GM12878 (cell line): ENCODE results near the gene TPGS1. TPM values are rescaled to one million over a fixed set of nuclear protein-coding genes. Genes with fewer than 3 reads are reported as not detected.

Source experiments
- ATF7 ChIP-seq: fragments of 450-650 bp; IDR thresholded peaks from 2 replicates; pipeline ENCODE4 v1.6.1; 2016; ENCODE audit warnings: low read depth, mild to moderate bottlenecking
- BACH1 ChIP-seq: fragments of 450-650 bp; IDR thresholded peaks from 2 replicates; pipeline ENCODE4 v1.6.1; 2017; ENCODE audit warnings: mild to moderate bottlenecking, borderline replicate concordance
- CHD1 ChIP-seq: IDR thresholded peaks from 2 replicates; pipeline ENCODE4 v1.6.1; 2012; ENCODE audit warnings: low read depth, low read length, improper control_type of control experiment
- DPF2 ChIP-seq: fragments of 450-650 bp; IDR thresholded peaks from 2 replicates; pipeline ENCODE4 v1.6.1; 2017; ENCODE audit warnings: mild to moderate bottlenecking
- EED ChIP-seq: sonication (generic); IDR thresholded peaks from 2 replicates; pipeline ENCODE4 v1.6.1; 2016; ENCODE audit warnings: antibody characterized with exemption, low read depth
- EP300 ChIP-seq, 2 experiments: fragments of 150-350 bp in 1 of 2; IDR thresholded peaks; 2 replicates each; pipeline ENCODE4 v1.6.1; 2011 to 2012; ENCODE audit warnings: low read depth in 2 of 2, low read length in 2 of 2, borderline replicate concordance in 1 of 2, improper control_type of control experiment in 1 of 2, inconsistent platforms in 1 of 2; ENCODE audit not compliant: control insufficient read depth in 1 of 2
- ETV6 ChIP-seq, 2 experiments: fragments of 450-650 bp in 1 of 2; IDR thresholded peaks in 1 of 2; conservative IDR thresholded peaks in 1 of 2; 2 replicates each; pipeline ENCODE4 v1.6.1; 2014; ENCODE audit warnings: antibody characterized with exemption in 1 of 2, borderline replicate concordance in 1 of 2, low read depth in 1 of 2, mild to moderate bottlenecking in 1 of 2, moderate library complexity in 1 of 2
- FOS ChIP-seq: IDR thresholded peaks from 3 replicates; pipeline ENCODE4 v1.6.1; 2011; ENCODE audit warnings: borderline replicate concordance; ENCODE audit not compliant: insufficient read length; ENCODE audit errors: extremely low read depth
- HSF1 ChIP-seq: fragments of 150-350 bp; IDR thresholded peaks from 2 replicates; pipeline ENCODE4 v1.6.1; 2014; ENCODE audit warnings: mild to moderate bottlenecking, low read depth, low read length
- IKZF2 ChIP-seq, 2 experiments: fragments of 450-650 bp; IDR thresholded peaks; 2 replicates each; pipeline ENCODE4 v1.6.1; 2017; ENCODE audit warnings: mild to moderate bottlenecking in 2 of 2, moderate library complexity in 2 of 2
- IRF4 ChIP-seq: IDR thresholded peaks from 2 replicates; pipeline ENCODE4 v1.6.1; 2011; ENCODE audit warnings: low read depth, low read length
- KLF5 ChIP-seq: fragments of 450-650 bp; IDR thresholded peaks from 2 replicates; pipeline ENCODE4 v1.6.1; 2014; ENCODE audit warnings: mild to moderate bottlenecking; ENCODE audit not compliant: partially characterized antibody
- POLR2A ChIP-seq: IDR thresholded peaks from 2 replicates; pipeline ENCODE4 v1.6.1; 2011; ENCODE audit warnings: low read depth, mild to moderate bottlenecking, low read length
- RBBP5 ChIP-seq: fragments of 200-600 bp; sonication (generic); conservative IDR thresholded peaks from 2 replicates; pipeline ENCODE4 v1.6.1; 2016
- RCOR1 ChIP-seq: conservative IDR thresholded peaks from 2 replicates; pipeline ENCODE4 v1.6.1; 2012; ENCODE audit warnings: low read depth, low read length, improper control_type of control experiment
- SIX5 ChIP-seq: IDR thresholded peaks from 2 replicates; pipeline ENCODE4 v1.6.1; 2011; ENCODE audit warnings: mild to moderate bottlenecking, low read depth, low read length, moderate library complexity; ENCODE audit not compliant: severe bottlenecking
- SMC3 ChIP-seq: IDR thresholded peaks from 2 replicates; pipeline ENCODE4 v1.6.1; 2011; ENCODE audit warnings: low read length, improper control_type of control experiment, borderline replicate concordance
- SRF ChIP-seq, 2 experiments: IDR thresholded peaks; 2 replicates each; pipeline ENCODE4 v1.6.1; 2011; ENCODE audit warnings: low read depth in 2 of 2, low read length in 2 of 2, mild to moderate bottlenecking in 1 of 2, moderate library complexity in 1 of 2
- STAT3 ChIP-seq: IDR thresholded peaks from 2 replicates; pipeline ENCODE4 v1.6.1; 2011; ENCODE audit warnings: low read depth, low read length, improper control_type of control experiment
- WRNIP1 ChIP-seq: IDR thresholded peaks from 2 replicates; pipeline ENCODE4 v1.6.1; 2011; ENCODE audit warnings: low read depth, low read length, improper control_type of control experiment, borderline replicate concordance
- YBX1 ChIP-seq: fragments of 450-650 bp; IDR thresholded peaks from 2 replicates; pipeline ENCODE4 v1.6.1; 2016; ENCODE audit warnings: antibody characterized with exemption
- YY1 ChIP-seq: IDR thresholded peaks from 2 replicates; pipeline ENCODE4 v1.6.1; 2011; ENCODE audit warnings: low read depth, mild to moderate bottlenecking, low read length
- ZBED1 ChIP-seq: IDR thresholded peaks from 2 replicates; pipeline ENCODE4 v1.6.1; 2016; ENCODE audit warnings: borderline replicate concordance
- ZNF24 ChIP-seq: fragments of 450-650 bp; IDR thresholded peaks from 2 replicates; pipeline ENCODE4 v1.6.1; 2017; ENCODE audit warnings: antibody characterized with exemption, mild to moderate bottlenecking
- polyA plus RNA-seq, 11 experiments: library from polyadenylated mRNA; depleted of rRNA in 4 of 11; unstranded in 6 of 11; stranded (reverse) in 5 of 11; fragments of >200 nt; fragmentation: Nextera tagmentation in 4 of 11; fragmentation: Illumina TruSeq in 1 of 11; extraction: Ambion mirVana in 4 of 11; extraction: Trizol in 1 of 11; gene quantifications; 1 replicate in 1 of 11; 2 replicates in 10 of 11; pipeline versions ENCODE4 v1.2.1 to v1.2.3, GENCODE V29; 2011 to 2016; ENCODE audit warnings: inconsistent platforms in 2 of 11, missing spikeins in 2 of 11, low read depth in 1 of 11
- total RNA-seq, 4 experiments: library from RNA; depleted of rRNA in 3 of 4; stranded (reverse); fragments of >200 nt in 3 of 4; fragmentation: Illumina TruSeq in 1 of 4; extraction: Trizol in 1 of 4; gene quantifications; 2 replicates each; pipeline versions ENCODE4 v1.2.1 to v1.2.3, GENCODE V29; 2013 to 2021
- TF ChIP-seq, protein P1 (sequence below): fragments of 450-650 bp; IDR thresholded peaks from 2 replicates; pipeline ENCODE4 v1.6.1; 2016; ENCODE audit warnings: mild to moderate bottlenecking
- TF ChIP-seq, protein P2 (sequence below): IDR thresholded peaks from 2 replicates; pipeline ENCODE4 v1.6.1; 2012; ENCODE audit warnings: mild to moderate bottlenecking, low read depth, low read length

Gene TPGS1
- total and polyA plus RNA-seq, 10 of the 15 experiments (the other 5 are each of a cell fraction or from before 2014, with no cell fraction given): 0.24 to 24.7 (median 7.7) TPM; not detected in 2

DNA sequence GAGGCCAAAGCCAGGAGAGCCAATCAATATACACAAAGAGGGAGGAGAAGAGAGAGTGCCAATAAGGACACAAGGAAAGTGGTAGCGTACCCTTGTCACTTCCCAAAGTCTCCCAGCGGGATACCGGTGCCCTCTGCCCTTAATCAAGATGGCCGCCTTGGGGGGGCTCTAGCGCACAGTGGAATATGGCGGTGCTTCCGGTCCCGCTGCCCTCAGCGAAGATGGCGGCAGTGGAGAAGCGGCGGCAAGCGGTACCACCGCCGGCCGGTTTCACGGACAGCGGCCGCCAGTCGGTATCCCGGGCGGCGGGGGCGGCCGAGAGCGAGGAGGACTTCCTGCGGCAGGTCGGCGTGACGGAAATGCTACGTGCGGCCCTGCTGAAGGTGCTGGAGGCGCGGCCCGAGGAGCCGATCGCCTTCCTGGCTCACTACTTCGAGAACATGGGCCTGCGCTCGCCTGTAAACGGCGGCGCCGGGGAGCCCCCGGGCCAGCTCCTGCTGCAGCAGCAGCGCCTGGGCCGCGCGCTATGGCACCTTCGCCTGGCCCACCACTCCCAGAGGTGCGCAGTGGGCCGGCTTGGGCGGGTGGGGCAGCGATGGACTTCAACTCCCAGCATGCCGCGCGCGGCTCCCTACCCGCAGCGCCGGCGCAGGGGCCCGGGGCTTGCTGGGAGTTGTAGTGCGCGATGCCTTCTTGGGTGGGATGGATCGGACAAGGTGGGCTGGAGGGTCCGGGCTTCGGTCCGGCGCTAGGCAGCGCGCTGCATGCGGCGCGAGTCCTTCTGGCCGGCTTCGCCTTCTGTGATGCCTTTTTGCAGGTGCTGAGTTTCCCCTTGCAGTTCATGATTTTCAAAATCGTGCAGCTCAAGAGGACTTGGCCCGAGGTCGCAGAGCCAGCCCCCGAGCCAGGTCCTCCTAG is at the start of gene TPGS1 (continued):
- peak in 1 of 2 experiments; percentile 72; a peak in 2 of 4 replicates for TF ChIP-seq IKZF2 (IDR thresholded peaks at IDR 0.05)
- TF ChIP-seq, protein P1, sequence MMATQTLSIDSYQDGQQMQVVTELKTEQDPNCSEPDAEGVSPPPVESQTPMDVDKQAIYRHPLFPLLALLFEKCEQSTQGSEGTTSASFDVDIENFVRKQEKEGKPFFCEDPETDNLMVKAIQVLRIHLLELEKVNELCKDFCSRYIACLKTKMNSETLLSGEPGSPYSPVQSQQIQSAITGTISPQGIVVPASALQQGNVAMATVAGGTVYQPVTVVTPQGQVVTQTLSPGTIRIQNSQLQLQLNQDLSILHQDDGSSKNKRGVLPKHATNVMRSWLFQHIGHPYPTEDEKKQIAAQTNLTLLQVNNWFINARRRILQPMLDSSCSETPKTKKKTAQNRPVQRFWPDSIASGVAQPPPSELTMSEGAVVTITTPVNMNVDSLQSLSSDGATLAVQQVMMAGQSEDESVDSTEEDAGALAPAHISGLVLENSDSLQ: no peak
- TF ChIP-seq SIX5: peak; percentile 97
- peak; percentile 51 to 75; a peak in 3 of 4 replicates for TF ChIP-seq SRF (IDR thresholded peaks at IDR 0.05; ENCODE audit: low read depth in 2 of 2, low read length in 2 of 2)
- no peak for TF ChIP-seq CHD1
- TF ChIP-seq RBBP5: no peak
- no peak for TF ChIP-seq SMC3
- TF ChIP-seq EED: 0 out of 2 replicates have a peak, but pooled peaks have one; percentile 21
- TF ChIP-seq EP300 (IDR thresholded peaks at IDR 0.05; ENCODE audit: borderline replicate concordance in 1 of 2, control insufficient read depth in 1 of 2, low read depth in 2 of 2, low read length in 2 of 2): no peak
- no peak for TF ChIP-seq FOS
- TF ChIP-seq ZBED1: no peak
- TF ChIP-seq RCOR1: 0 out of 2 replicates have a peak, but pooled peaks have one; percentile 29
- no peak for TF ChIP-seq HSF1
- TF ChIP-seq ZNF24: no peak
- TF ChIP-seq YBX1: no peak
- no peak for TF ChIP-seq ETV6 (conservative IDR thresholded peaks at IDR 0.05 in 1 of 2, IDR thresholded peaks at IDR 0.05 in 1 of 2; ENCODE audit: borderline replicate concordance in 1 of 2, low read depth in 1 of 2)
- peak; percentile 58; the same call in 1 of the 2 replicates for TF ChIP-seq BACH1
- 0 out of 2 replicates have a peak, but pooled peaks have one; percentile 21 for TF ChIP-seq IRF4
- no peak for TF ChIP-seq STAT3
- TF ChIP-seq ATF7: no peak
- no peak; the same call in 1 of the 2 replicates for TF ChIP-seq DPF2
- TF ChIP-seq KLF5: peak; percentile 12
- TF ChIP-seq, protein P2, sequence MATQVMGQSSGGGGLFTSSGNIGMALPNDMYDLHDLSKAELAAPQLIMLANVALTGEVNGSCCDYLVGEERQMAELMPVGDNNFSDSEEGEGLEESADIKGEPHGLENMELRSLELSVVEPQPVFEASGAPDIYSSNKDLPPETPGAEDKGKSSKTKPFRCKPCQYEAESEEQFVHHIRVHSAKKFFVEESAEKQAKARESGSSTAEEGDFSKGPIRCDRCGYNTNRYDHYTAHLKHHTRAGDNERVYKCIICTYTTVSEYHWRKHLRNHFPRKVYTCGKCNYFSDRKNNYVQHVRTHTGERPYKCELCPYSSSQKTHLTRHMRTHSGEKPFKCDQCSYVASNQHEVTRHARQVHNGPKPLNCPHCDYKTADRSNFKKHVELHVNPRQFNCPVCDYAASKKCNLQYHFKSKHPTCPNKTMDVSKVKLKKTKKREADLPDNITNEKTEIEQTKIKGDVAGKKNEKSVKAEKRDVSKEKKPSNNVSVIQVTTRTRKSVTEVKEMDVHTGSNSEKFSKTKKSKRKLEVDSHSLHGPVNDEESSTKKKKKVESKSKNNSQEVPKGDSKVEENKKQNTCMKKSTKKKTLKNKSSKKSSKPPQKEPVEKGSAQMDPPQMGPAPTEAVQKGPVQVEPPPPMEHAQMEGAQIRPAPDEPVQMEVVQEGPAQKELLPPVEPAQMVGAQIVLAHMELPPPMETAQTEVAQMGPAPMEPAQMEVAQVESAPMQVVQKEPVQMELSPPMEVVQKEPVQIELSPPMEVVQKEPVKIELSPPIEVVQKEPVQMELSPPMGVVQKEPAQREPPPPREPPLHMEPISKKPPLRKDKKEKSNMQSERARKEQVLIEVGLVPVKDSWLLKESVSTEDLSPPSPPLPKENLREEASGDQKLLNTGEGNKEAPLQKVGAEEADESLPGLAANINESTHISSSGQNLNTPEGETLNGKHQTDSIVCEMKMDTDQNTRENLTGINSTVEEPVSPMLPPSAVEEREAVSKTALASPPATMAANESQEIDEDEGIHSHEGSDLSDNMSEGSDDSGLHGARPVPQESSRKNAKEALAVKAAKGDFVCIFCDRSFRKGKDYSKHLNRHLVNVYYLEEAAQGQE: no peak
- peak; percentile 100 for TF ChIP-seq YY1
- TF ChIP-seq WRNIP1: no peak
- peak; percentile 87 for TF ChIP-seq POLR2A
